ENCODE results near the gene AGBL1. TPM values are rescaled to one million over a fixed set of nuclear protein-coding genes. Genes with fewer than 3 reads are reported as not detected.

The AGBL1 gene
- total and polyA plus RNA-seq, 4 donors = not detected

DNA sequence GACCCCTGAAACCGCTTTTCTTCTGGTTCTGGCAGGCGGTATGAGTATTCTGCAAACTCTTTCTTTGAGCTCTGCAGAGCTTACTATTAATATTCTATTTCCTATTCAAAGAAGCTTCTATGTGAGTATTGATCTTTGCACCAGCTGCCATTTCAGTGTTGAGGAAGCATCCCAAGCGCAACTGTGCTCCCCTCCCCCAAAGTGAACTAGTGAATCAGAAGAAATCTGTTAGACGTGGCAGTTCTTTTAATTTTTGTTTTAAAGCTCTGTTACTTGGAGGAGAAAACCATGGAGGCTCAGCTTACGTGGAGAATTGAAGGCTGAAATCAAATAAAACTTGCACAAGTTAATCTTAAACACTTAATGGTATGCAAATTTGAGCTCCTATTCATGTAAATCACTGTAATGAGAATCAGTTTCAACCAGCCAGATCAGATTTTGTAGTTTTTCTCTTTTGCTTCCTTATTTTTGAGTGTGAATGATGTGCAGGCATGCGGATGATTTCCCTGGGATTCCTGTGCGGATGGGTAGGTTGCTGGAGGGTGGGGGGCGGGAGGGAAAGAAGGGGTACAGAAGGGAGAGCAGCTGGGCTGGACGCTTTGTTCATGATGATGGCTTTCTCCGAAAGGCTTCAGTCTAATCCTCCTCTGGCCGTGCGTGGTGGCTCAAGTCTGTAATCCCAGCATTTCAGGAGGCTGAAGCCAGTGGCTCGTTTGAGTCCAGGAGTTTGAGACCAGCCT, 16.1 kb upstream of the AGBL1 start:
- Histone ChIP-seq H3K36me3 (ENCODE audit: control insufficient read depth in 4 of 4, insufficient read depth in 3 of 4, low read depth in 1 of 4, low read length in 3 of 4) (no peaks in the 10 kb centered on the region), H3K27ac (ENCODE audit: low read depth in 1 of 2, low read length in 2 of 2) (no peak overlapping the region), H3K4me1 (ENCODE audit: control insufficient read depth in 4 of 4, insufficient read depth in 4 of 4, low read length in 3 of 4) (no peaks in the 10 kb centered on the region), H3K4me3 (ENCODE audit: low read depth in 1 of 3, low read length in 3 of 3) (no peak overlapping the region), H3K27me3 (ENCODE audit: control insufficient read depth in 4 of 4, insufficient read depth in 4 of 4, low read length in 3 of 4) (no peaks in the 10 kb centered on the region), H3K9me3 (ENCODE audit: control insufficient read depth in 4 of 4, low read length in 3 of 4) (no peaks in the 10 kb centered on the region), H3K9ac (ENCODE audit: low read depth in 1 of 2, low read length in 2 of 2) (no peak overlapping the region)
- TF ChIP-seq, protein P1, sequence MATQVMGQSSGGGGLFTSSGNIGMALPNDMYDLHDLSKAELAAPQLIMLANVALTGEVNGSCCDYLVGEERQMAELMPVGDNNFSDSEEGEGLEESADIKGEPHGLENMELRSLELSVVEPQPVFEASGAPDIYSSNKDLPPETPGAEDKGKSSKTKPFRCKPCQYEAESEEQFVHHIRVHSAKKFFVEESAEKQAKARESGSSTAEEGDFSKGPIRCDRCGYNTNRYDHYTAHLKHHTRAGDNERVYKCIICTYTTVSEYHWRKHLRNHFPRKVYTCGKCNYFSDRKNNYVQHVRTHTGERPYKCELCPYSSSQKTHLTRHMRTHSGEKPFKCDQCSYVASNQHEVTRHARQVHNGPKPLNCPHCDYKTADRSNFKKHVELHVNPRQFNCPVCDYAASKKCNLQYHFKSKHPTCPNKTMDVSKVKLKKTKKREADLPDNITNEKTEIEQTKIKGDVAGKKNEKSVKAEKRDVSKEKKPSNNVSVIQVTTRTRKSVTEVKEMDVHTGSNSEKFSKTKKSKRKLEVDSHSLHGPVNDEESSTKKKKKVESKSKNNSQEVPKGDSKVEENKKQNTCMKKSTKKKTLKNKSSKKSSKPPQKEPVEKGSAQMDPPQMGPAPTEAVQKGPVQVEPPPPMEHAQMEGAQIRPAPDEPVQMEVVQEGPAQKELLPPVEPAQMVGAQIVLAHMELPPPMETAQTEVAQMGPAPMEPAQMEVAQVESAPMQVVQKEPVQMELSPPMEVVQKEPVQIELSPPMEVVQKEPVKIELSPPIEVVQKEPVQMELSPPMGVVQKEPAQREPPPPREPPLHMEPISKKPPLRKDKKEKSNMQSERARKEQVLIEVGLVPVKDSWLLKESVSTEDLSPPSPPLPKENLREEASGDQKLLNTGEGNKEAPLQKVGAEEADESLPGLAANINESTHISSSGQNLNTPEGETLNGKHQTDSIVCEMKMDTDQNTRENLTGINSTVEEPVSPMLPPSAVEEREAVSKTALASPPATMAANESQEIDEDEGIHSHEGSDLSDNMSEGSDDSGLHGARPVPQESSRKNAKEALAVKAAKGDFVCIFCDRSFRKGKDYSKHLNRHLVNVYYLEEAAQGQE (IDR thresholded peaks at IDR 0.05) = no peak
- no peak for TF ChIP-seq SP1 (IDR thresholded peaks at IDR 0.05)
- WGBS = 84% methylated on average over 13 of the region's 13 CpGs
- no peak for DNase-seq (ENCODE audit: low spot score)

DNA sequence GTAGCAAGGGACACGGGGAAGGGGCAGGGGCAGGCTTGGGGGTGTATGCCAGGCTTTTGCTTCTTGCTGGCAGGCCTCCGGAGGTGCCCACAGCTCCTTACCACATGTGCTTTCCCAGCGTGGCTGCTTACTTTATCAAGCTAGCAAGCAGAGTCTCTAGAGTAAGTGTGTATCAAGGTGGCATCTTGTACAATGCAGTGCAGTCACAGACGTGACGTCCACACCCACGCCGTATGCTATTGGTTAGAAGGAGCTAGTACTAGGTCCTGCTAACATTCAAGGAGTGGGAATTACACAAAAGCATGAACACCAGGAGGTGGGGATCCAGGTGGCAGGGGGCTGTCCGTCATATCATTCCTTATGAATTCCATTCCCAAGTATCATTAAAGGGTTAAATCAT, 15.3 kb upstream of the AGBL1 start:
- no peak overlapping the region for H3K9ac ChIP-seq (ENCODE audit: low read depth in 1 of 2, low read length in 2 of 2)
- H3K27me3 ChIP-seq (ENCODE audit: control insufficient read depth in 4 of 4, insufficient read depth in 4 of 4, low read length in 3 of 4) = no peaks in the 10 kb centered on the region
- no peak overlapping the region for H3K27ac ChIP-seq (ENCODE audit: low read depth in 1 of 2, low read length in 2 of 2)
- H3K4me1 ChIP-seq (ENCODE audit: control insufficient read depth in 4 of 4, insufficient read depth in 4 of 4, low read length in 3 of 4) = no peaks in the 10 kb centered on the region
- TF ChIP-seq NR2F2 (IDR thresholded peaks at IDR 0.05) = no peak
- TF ChIP-seq SP1 (IDR thresholded peaks at IDR 0.05) = no peak
- TF ChIP-seq HNF4G (IDR thresholded peaks at IDR 0.05) = no peak
- TF ChIP-seq TAF1 (conservative IDR thresholded peaks at IDR 0.05) = no peak
- TF ChIP-seq RAD21 (IDR thresholded peaks at IDR 0.05) = no peak
- TF ChIP-seq YY1 (IDR thresholded peaks at IDR 0.05) = no peak
- no peak for TF ChIP-seq GABPA (IDR thresholded peaks at IDR 0.05 in 1 of 2, conservative IDR thresholded peaks at IDR 0.05 in 1 of 2)
- TF ChIP-seq, protein P2, sequence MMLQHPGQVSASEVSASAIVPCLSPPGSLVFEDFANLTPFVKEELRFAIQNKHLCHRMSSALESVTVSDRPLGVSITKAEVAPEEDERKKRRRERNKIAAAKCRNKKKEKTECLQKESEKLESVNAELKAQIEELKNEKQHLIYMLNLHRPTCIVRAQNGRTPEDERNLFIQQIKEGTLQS (IDR thresholded peaks at IDR 0.05) = no peak
- no peak for TF ChIP-seq RXRA (IDR thresholded peaks at IDR 0.05)
- TF ChIP-seq, protein P3, sequence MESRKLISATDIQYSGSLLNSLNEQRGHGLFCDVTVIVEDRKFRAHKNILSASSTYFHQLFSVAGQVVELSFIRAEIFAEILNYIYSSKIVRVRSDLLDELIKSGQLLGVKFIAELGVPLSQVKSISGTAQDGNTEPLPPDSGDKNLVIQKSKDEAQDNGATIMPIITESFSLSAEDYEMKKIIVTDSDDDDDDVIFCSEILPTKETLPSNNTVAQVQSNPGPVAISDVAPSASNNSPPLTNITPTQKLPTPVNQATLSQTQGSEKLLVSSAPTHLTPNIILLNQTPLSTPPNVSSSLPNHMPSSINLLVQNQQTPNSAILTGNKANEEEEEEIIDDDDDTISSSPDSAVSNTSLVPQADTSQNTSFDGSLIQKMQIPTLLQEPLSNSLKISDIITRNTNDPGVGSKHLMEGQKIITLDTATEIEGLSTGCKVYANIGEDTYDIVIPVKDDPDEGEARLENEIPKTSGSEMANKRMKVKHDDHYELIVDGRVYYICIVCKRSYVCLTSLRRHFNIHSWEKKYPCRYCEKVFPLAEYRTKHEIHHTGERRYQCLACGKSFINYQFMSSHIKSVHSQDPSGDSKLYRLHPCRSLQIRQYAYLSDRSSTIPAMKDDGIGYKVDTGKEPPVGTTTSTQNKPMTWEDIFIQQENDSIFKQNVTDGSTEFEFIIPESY (IDR thresholded peaks at IDR 0.05) = no peak
- no peak for TF ChIP-seq JUND (IDR thresholded peaks at IDR 0.05)
- TF ChIP-seq HNF4A (conservative IDR thresholded peaks at IDR 0.05) = no peak
- TF ChIP-seq, protein P4, sequence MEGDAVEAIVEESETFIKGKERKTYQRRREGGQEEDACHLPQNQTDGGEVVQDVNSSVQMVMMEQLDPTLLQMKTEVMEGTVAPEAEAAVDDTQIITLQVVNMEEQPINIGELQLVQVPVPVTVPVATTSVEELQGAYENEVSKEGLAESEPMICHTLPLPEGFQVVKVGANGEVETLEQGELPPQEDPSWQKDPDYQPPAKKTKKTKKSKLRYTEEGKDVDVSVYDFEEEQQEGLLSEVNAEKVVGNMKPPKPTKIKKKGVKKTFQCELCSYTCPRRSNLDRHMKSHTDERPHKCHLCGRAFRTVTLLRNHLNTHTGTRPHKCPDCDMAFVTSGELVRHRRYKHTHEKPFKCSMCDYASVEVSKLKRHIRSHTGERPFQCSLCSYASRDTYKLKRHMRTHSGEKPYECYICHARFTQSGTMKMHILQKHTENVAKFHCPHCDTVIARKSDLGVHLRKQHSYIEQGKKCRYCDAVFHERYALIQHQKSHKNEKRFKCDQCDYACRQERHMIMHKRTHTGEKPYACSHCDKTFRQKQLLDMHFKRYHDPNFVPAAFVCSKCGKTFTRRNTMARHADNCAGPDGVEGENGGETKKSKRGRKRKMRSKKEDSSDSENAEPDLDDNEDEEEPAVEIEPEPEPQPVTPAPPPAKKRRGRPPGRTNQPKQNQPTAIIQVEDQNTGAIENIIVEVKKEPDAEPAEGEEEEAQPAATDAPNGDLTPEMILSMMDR (IDR thresholded peaks at IDR 0.05; ENCODE audit: low read depth, low read length, missing input control) = no peak
- TF ChIP-seq FOXA1 (IDR thresholded peaks at IDR 0.05) = no peak
- no peak for TF ChIP-seq EGR1 (IDR thresholded peaks at IDR 0.05; ENCODE audit: low read depth in 2 of 2)
- no peak for TF ChIP-seq FOXA2 (IDR thresholded peaks at IDR 0.05)
- WGBS = 79% methylated on average over 8 of the region's 8 CpGs
- no peak for DNase-seq (ENCODE audit: low spot score)
- H3K36me3 ChIP-seq (ENCODE audit: control insufficient read depth in 4 of 4, insufficient read depth in 3 of 4, low read depth in 1 of 4, low read length in 3 of 4) = no peaks in the 10 kb centered on the region
- H3K9me3 ChIP-seq (ENCODE audit: control insufficient read depth in 4 of 4, low read length in 3 of 4) = no peaks in the 10 kb centered on the region
- no peak overlapping the region for H3K4me3 ChIP-seq (ENCODE audit: low read depth in 1 of 3, low read length in 3 of 3)
